OCI-LY1 (cell line): ENCODE measurements around the gene CMTM1.
A peak's percentile ranks its signal among the peaks of the same experiment; 100 is the strongest.

Source experiments
- EZH2 ChIP-seq: fragments of 200-600 bp; sonication (generic), shearing (Covaris generic); IDR thresholded peaks from 2 replicates; pipeline ENCODE4 v1.8.0; 2017; ENCODE audit warnings: borderline replicate concordance, mixed run types, mild to moderate bottlenecking, antibody characterized with exemption, low read length, moderate library complexity, mixed read lengths
- TF ChIP-seq, protein P1 (sequence below): fragments of 200-600 bp; sonication (generic), shearing (Covaris generic); IDR thresholded peaks from 2 replicates; pipeline ENCODE4 v1.5.1; 2017; ENCODE audit warnings: mild to moderate bottlenecking, antibody characterized with exemption, low read length, moderate library complexity, mixed read lengths

DNA sequence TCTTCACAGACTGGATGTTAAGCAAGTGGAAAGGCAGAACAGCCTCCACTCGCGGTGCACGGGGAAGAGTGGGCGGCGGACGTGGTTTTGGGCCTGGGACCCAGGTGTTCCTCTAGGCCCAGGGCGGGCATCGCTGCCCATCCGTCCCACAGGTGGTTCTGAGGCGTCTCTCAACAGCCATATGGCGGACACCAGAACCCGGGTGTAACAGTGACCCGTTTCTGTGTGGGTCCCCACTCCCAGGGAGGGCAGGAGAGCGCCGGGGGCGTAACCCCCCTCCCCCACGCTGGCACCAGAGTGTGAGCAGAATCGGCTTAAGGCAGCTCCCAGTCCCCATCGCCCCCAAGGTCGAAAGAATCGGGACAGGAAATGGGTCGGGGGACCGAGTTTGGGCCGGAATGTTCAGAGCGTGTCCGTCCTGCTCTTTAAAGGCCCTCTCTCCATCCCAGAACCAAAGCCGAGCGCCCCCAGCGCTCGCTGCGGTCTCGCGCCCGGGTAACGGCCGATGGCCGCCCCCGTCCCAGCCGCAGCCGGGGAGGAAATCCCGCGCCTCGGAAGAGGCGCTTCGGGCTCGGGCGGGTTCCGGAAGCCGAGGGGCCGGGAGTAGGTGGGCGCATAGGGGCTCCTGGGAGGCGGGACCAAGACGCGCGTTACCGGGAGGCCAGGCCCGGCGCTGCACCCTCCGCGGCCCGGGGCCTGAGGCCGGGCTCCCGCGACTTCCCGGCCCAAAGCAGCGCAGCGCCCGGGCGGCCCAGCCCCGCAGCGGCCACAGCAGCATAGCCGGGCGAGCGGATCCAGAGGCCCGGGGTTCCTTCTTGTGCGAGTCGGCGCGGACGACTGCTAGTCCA lies 16.7 kb upstream of the CMTM1 start, which contains the start of gene TK2:
- TF ChIP-seq, protein P1, sequence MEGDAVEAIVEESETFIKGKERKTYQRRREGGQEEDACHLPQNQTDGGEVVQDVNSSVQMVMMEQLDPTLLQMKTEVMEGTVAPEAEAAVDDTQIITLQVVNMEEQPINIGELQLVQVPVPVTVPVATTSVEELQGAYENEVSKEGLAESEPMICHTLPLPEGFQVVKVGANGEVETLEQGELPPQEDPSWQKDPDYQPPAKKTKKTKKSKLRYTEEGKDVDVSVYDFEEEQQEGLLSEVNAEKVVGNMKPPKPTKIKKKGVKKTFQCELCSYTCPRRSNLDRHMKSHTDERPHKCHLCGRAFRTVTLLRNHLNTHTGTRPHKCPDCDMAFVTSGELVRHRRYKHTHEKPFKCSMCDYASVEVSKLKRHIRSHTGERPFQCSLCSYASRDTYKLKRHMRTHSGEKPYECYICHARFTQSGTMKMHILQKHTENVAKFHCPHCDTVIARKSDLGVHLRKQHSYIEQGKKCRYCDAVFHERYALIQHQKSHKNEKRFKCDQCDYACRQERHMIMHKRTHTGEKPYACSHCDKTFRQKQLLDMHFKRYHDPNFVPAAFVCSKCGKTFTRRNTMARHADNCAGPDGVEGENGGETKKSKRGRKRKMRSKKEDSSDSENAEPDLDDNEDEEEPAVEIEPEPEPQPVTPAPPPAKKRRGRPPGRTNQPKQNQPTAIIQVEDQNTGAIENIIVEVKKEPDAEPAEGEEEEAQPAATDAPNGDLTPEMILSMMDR = peak; percentile 32; the same call in 1 of the 2 replicates
- no peak for TF ChIP-seq EZH2
